Hematopoietic multipotent progenitor cell treated with erythropoietin and hydrocortisone succinate and interleukin-3 and kit ligand, for 8 days (in vitro differentiated cells): ENCODE results near the gene DOC2B.
"Not testable (repeated sequence)": the region's sequence is repeated elsewhere in the genome, so short reads cannot be mapped to it uniquely, and the experiment has no call there.

Experiments
- DNase-seq: peaks from one replicate; pipeline ENCODE4 v3.0.0-alpha.2; 2015

The DOC2B gene

GRCh38 chr17:181245-182049 lies at the start of gene DOC2B:
DOC2B (minus strand) TSS chr17:181650; CDS start chr17:181479, 171 bp downstream.
- DNase-seq: no peak

GRCh38 chr17:230395-230770 lies 48.9 kb upstream of the DOC2B start:
- no peak for DNase-seq

GRCh38 chr17:229709-230394 lies 48.4 kb upstream of the DOC2B start:
- DNase-seq: no peak

- DNase-seq: no peak
These were observed 47.7 kb upstream of the DOC2B start for GRCh38 chr17:228951-229708.

- DNase-seq: no peak
These were observed 46.6 kb upstream of the DOC2B start for GRCh38 chr17:227946-228615.

GRCh38 chr17:227078-227945 lies 45.9 kb upstream of the DOC2B start:
- no peak for DNase-seq

- DNase-seq: no peak
These were observed 44.9 kb upstream of the DOC2B start for GRCh38 chr17:226108-227077.

GRCh38 chr17:225551-225950 lies 44.1 kb upstream of the DOC2B start:
- no peak for DNase-seq

GRCh38 chr17:224576-224975 lies 43.1 kb upstream of the DOC2B start:
- not testable (repeated sequence) for DNase-seq

GRCh38 chr17:223723-224471 lies 42.4 kb upstream of the DOC2B start:
- no peak for DNase-seq

GRCh38 chr17:222172-222571 lies 40.7 kb upstream of the DOC2B start:
- DNase-seq: no peak

GRCh38 chr17:219696-220095 lies 38.2 kb upstream of the DOC2B start:
- DNase-seq: no peak

GRCh38 chr17:218432-219110 lies 37.1 kb upstream of the DOC2B start:
- DNase-seq: no peak

GRCh38 chr17:216625-217024 lies 35.2 kb upstream of the DOC2B start:
- no peak for DNase-seq

GRCh38 chr17:215563-216478 lies 34.4 kb upstream of the DOC2B start:
- peak; percentile 13 for DNase-seq

GRCh38 chr17:214881-215331 lies 33.5 kb upstream of the DOC2B start:
- no peak for DNase-seq

- no peak for DNase-seq
These were observed 32.0 kb upstream of the DOC2B start for GRCh38 chr17:213286-214105.
